NCI-H2081 (cell line): ENCODE results near the gene TOMM40.
"Not testable (repeated sequence)": the region's sequence is repeated elsewhere in the genome, so short reads cannot be mapped to it uniquely, and the experiment has no call there.

Experiments
- DNase-seq, 2 experiments: peaks; one replicate each; lab custom pipeline; 2025; lab: John Stamatoyannopoulos, UW

The TOMM40 gene

GRCh38 chr19:44891016-44891882, at the start of gene TOMM40:
Gene TOMM40, plus strand, starts transcription at chr19:44891254. Its CDS starts 162 bp downstream, at chr19:44891416.
- peak; percentile 100 for DNase-seq

- no peak for DNase-seq
Measured at GRCh38 chr19:44845286-44845611, 45.8 kb upstream of the TOMM40 start.

GRCh38 chr19:44845612-44846454, 45.2 kb upstream of the TOMM40 start, which contains the start of gene NECTIN2:
Gene NECTIN2, plus strand, starts transcription at chr19:44846297. Its CDS starts 229 bp downstream, at chr19:44846526.
- DNase-seq, result peak; percentile 76 to 89

- DNase-seq, result no peak
Measured at GRCh38 chr19:44846455-44847143, 44.5 kb upstream of the TOMM40 start.

GRCh38 chr19:44847144-44848035, 43.7 kb upstream of the TOMM40 start:
- no peak for DNase-seq

GRCh38 chr19:44848036-44848811, 42.8 kb upstream of the TOMM40 start:
- no peak for DNase-seq

GRCh38 chr19:44848812-44849447, 42.1 kb upstream of the TOMM40 start:
- DNase-seq, result no peak

GRCh38 chr19:44850641-44851109, 40.4 kb upstream of the TOMM40 start:
- no peak for DNase-seq

- DNase-seq, result peak in 1 of 2 experiments; percentile 31
Measured at GRCh38 chr19:44851427-44851826, 39.6 kb upstream of the TOMM40 start.

- DNase-seq, result no peak
Measured at GRCh38 chr19:44855606-44856005, 35.4 kb upstream of the TOMM40 start.

- peak in 1 of 2 experiments; percentile 64 for DNase-seq
Measured at GRCh38 chr19:44856421-44857083, 34.5 kb upstream of the TOMM40 start.

GRCh38 chr19:44857837-44858236, 33.2 kb upstream of the TOMM40 start:
- DNase-seq, result no peak

GRCh38 chr19:44861576-44861975, 29.5 kb upstream of the TOMM40 start:
- DNase-seq, result not testable (repeated sequence)

- no peak for DNase-seq
Measured at GRCh38 chr19:44863990-44864389, 27.1 kb upstream of the TOMM40 start.

GRCh38 chr19:44865196-44865767, 25.8 kb upstream of the TOMM40 start:
- DNase-seq, result no peak

GRCh38 chr19:44866664-44867063, 24.4 kb upstream of the TOMM40 start:
- DNase-seq, result no peak

GRCh38 chr19:44867578-44867977, 23.5 kb upstream of the TOMM40 start:
- no peak for DNase-seq

- no peak for DNase-seq
Measured at GRCh38 chr19:44869733-44870470, 21.2 kb upstream of the TOMM40 start.
